ENCODE measurements around the gene DTX4.
A peak's percentile ranks its signal among the peaks of the same experiment; 100 is the strongest.

DTX4 gene

GRCh38 chr11:59192446-59193020 is 20.6 kb downstream of the DTX4 start:
- DNase-seq = no peak

- no peak for DNase-seq
These were observed 21.7 kb downstream of the DTX4 start for GRCh38 chr11:59193587-59194130.

- DNase-seq = no peak
These were observed 23.7 kb downstream of the DTX4 start for GRCh38 chr11:59195586-59195985.

- no peak for DNase-seq
These were observed 24.8 kb downstream of the DTX4 start for GRCh38 chr11:59196777-59197176.

- no peak for DNase-seq
These were observed 26.1 kb downstream of the DTX4 start for GRCh38 chr11:59197991-59198390.

GRCh38 chr11:59198726-59199125 is 26.8 kb downstream of the DTX4 start:
- no peak for DNase-seq

- DNase-seq = no peak
These were observed 27.9 kb downstream of the DTX4 start for GRCh38 chr11:59199546-59200422.

- no peak for DNase-seq
These were observed 28.5 kb downstream of the DTX4 start for GRCh38 chr11:59200423-59200746.

GRCh38 chr11:59201353-59201752 is 29.4 kb downstream of the DTX4 start:
- DNase-seq = no peak

GRCh38 chr11:59204746-59205145 is 32.8 kb downstream of the DTX4 start:
- DNase-seq = no peak

- no peak for DNase-seq
These were observed 33.7 kb downstream of the DTX4 start for GRCh38 chr11:59205648-59206047.

- DNase-seq = no peak
These were observed 34.7 kb downstream of the DTX4 start for GRCh38 chr11:59206635-59207034.

GRCh38 chr11:59207988-59208451 is 36.1 kb downstream of the DTX4 start:
- peak; percentile 24 for DNase-seq

- DNase-seq = no peak
These were observed 37.0 kb downstream of the DTX4 start for GRCh38 chr11:59208956-59209355.

GRCh38 chr11:59212222-59212621 is 40.3 kb downstream of the DTX4 start:
- no peak for DNase-seq

- DNase-seq = no peak
These were observed 41.1 kb downstream of the DTX4 start, which contains the start of gene MPEG1 for GRCh38 chr11:59212744-59213631. Gene MPEG1 (minus strand): TSS chr11:59212927. CDS start chr11:59212865, 62 bp downstream.

- no peak for DNase-seq
These were observed 42.4 kb downstream of the DTX4 start for GRCh38 chr11:59214141-59214893.

GRCh38 chr11:59216641-59217564 is 45.0 kb downstream of the DTX4 start:
- DNase-seq = no peak

GRCh38 chr11:59218319-59218718 is 46.4 kb downstream of the DTX4 start:
- DNase-seq = no peak

GRCh38 chr11:59218893-59219292 is 47.0 kb downstream of the DTX4 start:
- DNase-seq = no peak

- DNase-seq = no peak
These were observed 47.9 kb downstream of the DTX4 start for GRCh38 chr11:59219836-59220235.

Data from activated CD4-positive, alpha-beta T cell treated with anti-CD3 and anti-CD28 coated beads, Interleukin-2, amount 50 U/mL, for 1 hour (primary cell).